Muscle layer of colon (tissue), 2 donors: ENCODE results near the gene TMEM145.
"Not testable (repeated sequence)": the region's sequence is repeated elsewhere in the genome, so short reads cannot be mapped to it uniquely, and the experiment has no call there.

Experiments used
- H3K27ac ChIP-seq: one replicate; pipeline ENCODE4 v1.7.0; 2013; ENCODE audit warnings: low read depth, mild to moderate bottlenecking, low read length, moderate library complexity
- H3K27me3 ChIP-seq, 2 donors: one replicate each; pipeline ENCODE4 v1.7.0; 2013; ENCODE audit warnings: low read length in 2 of 2, mild to moderate bottlenecking in 2 of 2; ENCODE audit not compliant: insufficient read depth in 2 of 2, control insufficient read depth in 1 of 2
- H3K36me3 ChIP-seq: one replicate; pipeline ENCODE4 v1.7.0; 2013; ENCODE audit warnings: mild to moderate bottlenecking, low read length; ENCODE audit not compliant: insufficient read depth
- H3K4me1 ChIP-seq: one replicate; pipeline ENCODE4 v1.7.0; 2013; ENCODE audit warnings: mild to moderate bottlenecking, low read length; ENCODE audit not compliant: insufficient read depth
- H3K4me3 ChIP-seq, 2 donors: one replicate each; pipeline ENCODE4 v1.7.0; 2013; ENCODE audit warnings: low read length in 2 of 2, low read depth in 1 of 2, mild to moderate bottlenecking in 1 of 2, moderate library complexity in 1 of 2
- H3K9ac ChIP-seq: one replicate; pipeline ENCODE4 v1.7.0; 2013; ENCODE audit warnings: low read length
- H3K9me3 ChIP-seq: one replicate; pipeline ENCODE4 v1.7.0; 2013; ENCODE audit warnings: mild to moderate bottlenecking, low read length
- donor health status: abdominal sarcoma.
- donor health status: Adenocarcinoma of cecum.

The TMEM145 gene

DNA sequence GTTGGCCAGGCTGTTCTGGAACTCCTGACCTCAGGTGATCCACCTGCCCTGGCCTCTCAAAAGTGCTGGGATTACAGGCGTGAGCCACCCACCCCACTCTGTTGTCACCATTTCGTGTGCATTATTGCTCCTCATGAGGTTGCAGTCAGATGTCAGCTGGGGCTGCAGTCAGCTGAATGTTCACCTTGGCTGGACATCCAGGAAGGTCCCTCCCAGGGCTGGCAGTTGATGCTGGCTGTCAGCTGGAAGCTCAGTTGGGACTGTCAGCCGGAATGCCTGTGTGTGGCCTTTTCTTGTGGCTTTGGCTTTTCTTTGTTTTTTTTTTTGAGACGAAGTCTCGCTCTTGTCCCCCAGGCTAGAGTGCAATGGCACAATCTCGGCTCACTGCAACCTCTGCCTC, 18.9 kb downstream of the TMEM145 start:
- no peak overlapping the region for H3K27ac ChIP-seq
- H3K4me1 ChIP-seq = peaks cover 6% of the 10 kb centered on the region
- no peak overlapping the region for H3K9ac ChIP-seq

DNA sequence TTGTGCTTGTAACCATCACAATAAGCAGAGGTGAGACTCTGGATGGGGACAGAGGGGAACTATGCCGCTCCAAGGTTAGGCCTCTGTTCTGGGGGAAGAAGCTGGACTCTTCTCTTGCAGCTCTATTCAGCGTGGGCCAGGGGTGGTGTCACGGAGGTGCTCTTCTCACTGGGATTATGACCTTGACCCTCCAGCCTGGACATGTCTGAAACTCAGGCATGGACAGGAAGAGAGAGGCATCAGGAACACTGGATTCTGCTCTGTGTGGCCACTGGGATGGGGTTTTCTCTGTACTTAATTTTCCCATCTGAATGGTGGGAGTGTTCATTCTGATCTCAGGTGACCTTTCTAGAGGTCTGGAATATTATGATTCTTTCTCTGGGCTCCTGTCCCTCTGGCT, 19.9 kb downstream of the TMEM145 start:
- Histone ChIP-seq H3K36me3 (peaks cover 18% of the 10 kb centered on the region), H3K27me3 (no peaks in the 10 kb centered on the region), H3K27ac (no peak overlapping the region), H3K9ac (no peak overlapping the region), H3K9me3 (no peaks in the 10 kb centered on the region), H3K4me1 (no peaks in the 10 kb centered on the region), H3K4me3 (no peak overlapping the region)

More for the DNA sequence above, 18.9 kb downstream of the TMEM145 start:
- Histone ChIP-seq H3K4me3 (no peak overlapping the region), H3K27me3 (no peaks in the 10 kb centered on the region), H3K36me3 (peaks cover 16% of the 10 kb centered on the region), H3K9me3 (no peaks in the 10 kb centered on the region)

DNA sequence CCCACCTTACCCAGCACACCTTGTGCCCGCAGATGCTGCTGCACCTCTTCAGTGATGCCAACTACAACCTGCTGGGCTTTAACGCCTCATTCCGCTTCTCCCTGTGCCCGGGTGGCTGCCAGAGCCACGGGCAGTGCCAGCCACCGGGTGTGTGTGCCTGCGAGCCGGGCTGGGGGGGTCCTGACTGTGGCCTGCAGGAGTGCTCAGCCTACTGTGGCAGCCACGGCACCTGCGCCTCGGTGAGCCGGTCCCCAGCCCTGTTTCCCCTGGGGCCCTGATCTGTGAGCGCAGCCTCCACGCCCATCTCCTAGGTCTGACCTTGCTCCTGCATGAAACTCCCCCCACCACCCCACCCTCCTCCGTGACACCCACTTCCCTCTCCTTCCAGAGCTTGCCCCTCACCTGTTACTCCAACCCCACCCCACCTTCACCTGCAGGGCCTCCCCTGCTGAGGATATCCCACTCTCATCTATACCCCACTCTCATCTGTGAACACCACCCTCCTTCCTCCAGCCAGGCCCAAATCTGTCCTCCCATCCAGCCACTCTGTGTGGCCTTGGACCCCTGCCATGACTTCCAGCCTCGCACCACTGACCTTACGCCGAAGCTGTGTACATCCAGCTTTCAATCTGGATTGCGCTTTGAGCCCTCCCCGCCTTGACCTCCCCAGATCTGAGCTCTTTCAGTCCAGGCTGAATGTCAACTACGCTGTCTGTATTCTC, 21.0 kb downstream of the TMEM145 start:
- no peaks in the 10 kb centered on the region for H3K9me3 ChIP-seq
- peaks cover 18% of the 10 kb centered on the region for H3K36me3 ChIP-seq
- no peak overlapping the region for H3K9ac ChIP-seq
- no peak overlapping the region for H3K4me3 ChIP-seq
- H3K4me1 ChIP-seq = no peaks in the 10 kb centered on the region
- no peaks in the 10 kb centered on the region for H3K27me3 ChIP-seq
- H3K27ac ChIP-seq = no peak overlapping the region

DNA sequence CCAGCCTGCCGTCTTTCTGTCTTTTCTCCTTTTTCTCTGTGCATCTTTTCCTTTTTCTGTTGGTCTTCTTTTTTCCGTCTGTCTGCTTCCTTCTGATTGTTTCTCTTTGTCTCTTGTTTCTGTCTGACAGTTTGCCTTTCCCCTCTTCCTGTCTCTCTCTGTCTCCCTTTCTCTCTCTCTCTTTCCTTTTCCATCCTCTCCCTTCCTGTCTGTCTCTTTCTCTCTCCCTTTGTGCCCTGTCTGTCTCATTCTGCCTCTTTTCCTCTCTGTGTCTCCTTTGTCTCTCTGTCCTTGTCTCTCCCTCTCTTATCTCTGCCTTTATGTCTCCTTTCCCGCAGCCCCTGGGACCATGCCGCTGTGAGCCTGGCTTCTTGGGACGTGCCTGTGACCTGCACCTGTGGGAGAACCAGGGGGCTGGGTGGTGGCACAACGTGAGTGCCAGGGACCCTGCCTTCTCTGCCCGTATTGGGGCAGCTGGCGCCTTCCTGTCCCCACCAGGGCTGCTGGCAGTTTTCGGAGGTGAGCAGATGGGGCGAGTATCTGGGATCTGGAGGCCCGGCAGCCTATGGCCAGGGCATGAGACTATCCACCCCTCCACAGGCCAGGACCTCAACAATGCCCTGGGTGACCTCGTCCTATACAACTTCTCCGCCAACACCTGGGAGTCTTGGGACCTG, 21.7 kb downstream of the TMEM145 start:
- Histone ChIP-seq H3K27ac (no peak overlapping the region), H3K36me3 (peaks cover 18% of the 10 kb centered on the region), H3K9ac (no peak overlapping the region), H3K27me3 (no peaks in the 10 kb centered on the region), H3K4me1 (no peaks in the 10 kb centered on the region), H3K9me3 (no peaks in the 10 kb centered on the region), H3K4me3 (no peak overlapping the region)

DNA sequence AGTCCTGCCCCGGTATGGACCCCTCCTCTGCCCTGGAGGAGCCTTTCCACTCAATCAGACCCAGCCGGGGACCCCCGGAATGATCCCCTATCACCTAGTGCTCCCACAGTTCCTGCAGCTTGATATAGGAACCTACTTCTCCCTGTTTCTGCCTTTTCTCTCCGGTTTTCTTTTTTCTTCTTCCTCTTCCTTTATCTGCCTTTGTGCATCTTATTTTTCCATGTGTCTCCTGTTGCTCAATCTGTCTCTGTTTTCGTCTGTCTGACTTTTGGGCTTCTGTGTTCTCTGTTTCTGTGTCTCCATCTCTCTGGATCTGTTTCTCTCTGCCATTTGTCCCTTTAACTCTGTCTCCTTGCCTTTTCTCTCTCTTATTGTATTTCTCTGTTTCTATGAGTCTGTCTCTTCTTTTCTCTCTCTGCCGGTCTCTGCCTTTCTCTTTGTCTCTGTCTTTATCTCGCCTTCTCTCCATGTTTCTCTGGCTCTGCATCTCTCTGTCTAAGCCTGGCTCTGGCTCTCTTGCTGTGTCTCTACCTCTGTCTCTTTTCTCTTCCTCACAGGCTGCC, 22.3 kb downstream of the TMEM145 start:
- no peak overlapping the region for H3K27ac ChIP-seq
- H3K4me3 ChIP-seq = no peak overlapping the region
- no peaks in the 10 kb centered on the region for H3K9me3 ChIP-seq
- no peaks in the 10 kb centered on the region for H3K27me3 ChIP-seq
- H3K36me3 ChIP-seq = peaks cover 18% of the 10 kb centered on the region
- H3K9ac ChIP-seq = no peak overlapping the region
- H3K4me1 ChIP-seq = no peaks in the 10 kb centered on the region

DNA sequence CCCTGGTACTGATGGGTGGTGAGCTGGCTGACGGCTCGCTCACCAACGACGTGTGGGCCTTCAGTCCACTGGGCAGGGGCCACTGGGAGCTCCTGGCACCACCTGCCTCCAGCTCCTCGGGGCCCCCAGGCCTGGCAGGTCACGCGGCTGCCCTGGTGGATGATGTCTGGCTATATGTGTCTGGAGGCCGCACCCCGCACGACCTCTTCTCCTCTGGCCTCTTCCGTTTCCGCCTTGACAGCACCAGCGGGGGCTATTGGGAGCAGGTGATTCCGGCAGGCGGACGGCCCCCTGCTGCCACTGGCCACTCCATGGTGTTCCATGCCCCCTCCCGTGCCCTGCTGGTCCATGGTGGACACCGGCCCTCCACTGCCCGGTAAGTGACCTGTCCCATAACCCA, 22.9 kb downstream of the TMEM145 start:
- Histone ChIP-seq H3K4me3 (no peak overlapping the region), H3K9ac (no peak overlapping the region), H3K9me3 (no peaks in the 10 kb centered on the region), H3K36me3 (peaks cover 18% of the 10 kb centered on the region), H3K27me3 (no peaks in the 10 kb centered on the region), H3K27ac (no peak overlapping the region), H3K4me1 (no peaks in the 10 kb centered on the region)

DNA sequence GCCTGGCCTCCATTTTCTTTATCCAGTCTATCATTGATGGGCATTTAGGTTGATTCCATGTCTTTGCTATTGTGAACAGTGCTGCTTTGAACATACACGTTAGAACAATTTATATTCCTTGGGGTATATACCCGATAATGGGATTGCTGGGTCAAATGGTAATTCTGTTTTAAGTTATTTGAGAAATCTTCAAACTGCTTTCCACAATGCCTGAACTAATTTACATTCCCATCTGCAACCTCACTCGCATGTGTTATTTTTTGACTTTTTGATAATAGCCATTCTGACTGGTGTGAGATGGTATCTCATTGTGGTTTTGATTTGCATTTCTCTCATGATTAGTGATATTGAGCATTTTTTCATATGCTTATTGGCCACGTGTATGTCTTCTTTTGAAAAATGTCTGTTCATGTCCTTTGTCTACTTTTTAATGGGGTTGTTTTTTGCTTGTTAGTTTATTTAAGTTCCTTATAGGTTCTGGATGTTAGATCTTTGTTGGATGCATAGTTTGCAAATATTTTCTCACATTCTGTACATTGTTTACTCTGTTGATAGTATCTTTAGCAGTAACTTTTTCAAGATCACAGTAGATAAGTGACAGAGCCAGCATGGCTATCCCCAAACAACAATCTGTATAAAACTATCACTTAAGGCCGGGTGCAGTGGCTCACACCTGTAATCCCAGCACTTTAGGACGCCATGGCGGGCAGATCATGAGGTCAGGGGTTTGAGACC, 26.2 kb downstream of the TMEM145 start:
- H3K36me3 ChIP-seq = peaks cover 25% of the 10 kb centered on the region
- H3K27me3 ChIP-seq, H3K9me3 ChIP-seq, H3K9ac ChIP-seq, H3K27ac ChIP-seq, H3K4me1 ChIP-seq, H3K4me3 ChIP-seq: not testable (repeated sequence)

DNA sequence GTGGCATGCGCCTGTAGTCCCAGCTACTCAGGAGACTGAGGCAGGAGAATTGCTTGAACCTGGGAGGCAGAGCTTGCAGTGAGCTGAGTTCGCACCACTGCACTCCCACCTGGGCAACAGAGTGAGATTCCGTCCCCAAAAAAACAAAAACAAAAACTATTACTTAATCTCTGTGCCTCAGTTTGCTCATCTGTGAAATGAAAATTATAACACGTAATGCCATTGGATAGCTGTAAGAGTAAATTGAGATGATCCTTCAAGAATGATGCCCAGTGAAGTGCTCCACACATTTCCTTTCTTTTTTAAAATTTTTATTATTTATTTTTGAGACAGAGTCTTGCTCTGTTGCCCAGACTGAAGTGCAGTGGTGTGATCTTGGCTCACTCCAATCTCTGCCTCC, 26.8 kb downstream of the TMEM145 start:
- H3K9ac ChIP-seq, H3K4me3 ChIP-seq, H3K4me1 ChIP-seq, H3K27me3 ChIP-seq, H3K9me3 ChIP-seq, H3K27ac ChIP-seq: not testable (repeated sequence)
- H3K36me3 ChIP-seq = peaks cover 20% of the 10 kb centered on the region

DNA sequence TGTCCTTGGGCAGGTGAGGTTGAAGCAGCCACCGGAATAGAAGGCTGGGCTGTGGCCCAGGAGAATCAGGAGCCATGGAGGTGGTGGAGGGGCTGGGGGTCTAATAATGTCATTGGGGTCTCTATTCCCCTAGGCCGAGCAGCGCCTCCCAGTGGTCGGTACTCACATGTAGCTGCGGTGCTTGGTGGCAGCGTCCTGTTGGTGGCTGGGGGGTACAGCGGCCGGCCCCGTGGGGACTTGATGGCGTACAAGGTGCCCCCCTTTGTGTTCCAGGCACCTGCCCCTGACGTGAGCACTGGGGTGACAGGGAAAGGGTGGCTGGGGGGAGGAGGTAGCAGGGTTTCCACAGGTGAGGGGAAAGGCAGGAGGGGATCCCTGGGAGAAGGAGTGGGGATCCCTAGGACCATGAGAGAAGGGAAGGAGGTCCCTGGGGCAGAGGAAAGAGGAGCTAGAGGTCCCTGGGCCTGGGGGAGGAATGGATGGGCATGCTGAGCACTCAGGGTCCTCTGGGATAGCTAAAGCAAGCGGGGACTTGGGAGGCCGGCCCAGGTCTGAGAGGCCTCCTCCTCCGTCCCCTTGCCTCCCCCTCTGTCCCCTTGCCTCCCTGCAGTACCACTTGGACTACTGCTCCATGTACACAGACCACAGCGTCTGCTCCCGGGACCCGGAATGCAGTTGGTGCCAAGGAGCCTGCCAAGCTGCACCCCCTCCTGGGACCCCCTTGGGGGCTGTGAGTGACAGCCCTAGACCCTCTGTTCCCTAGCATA, 30.4 kb downstream of the TMEM145 start:
- Histone ChIP-seq H3K4me1 (no peaks in the 10 kb centered on the region), H3K4me3 (no peak overlapping the region), H3K27me3 (no peaks in the 10 kb centered on the region), H3K9me3 (no peaks in the 10 kb centered on the region), H3K36me3 (peaks cover 16% of the 10 kb centered on the region), H3K9ac (no peak overlapping the region), H3K27ac (no peak overlapping the region)

DNA sequence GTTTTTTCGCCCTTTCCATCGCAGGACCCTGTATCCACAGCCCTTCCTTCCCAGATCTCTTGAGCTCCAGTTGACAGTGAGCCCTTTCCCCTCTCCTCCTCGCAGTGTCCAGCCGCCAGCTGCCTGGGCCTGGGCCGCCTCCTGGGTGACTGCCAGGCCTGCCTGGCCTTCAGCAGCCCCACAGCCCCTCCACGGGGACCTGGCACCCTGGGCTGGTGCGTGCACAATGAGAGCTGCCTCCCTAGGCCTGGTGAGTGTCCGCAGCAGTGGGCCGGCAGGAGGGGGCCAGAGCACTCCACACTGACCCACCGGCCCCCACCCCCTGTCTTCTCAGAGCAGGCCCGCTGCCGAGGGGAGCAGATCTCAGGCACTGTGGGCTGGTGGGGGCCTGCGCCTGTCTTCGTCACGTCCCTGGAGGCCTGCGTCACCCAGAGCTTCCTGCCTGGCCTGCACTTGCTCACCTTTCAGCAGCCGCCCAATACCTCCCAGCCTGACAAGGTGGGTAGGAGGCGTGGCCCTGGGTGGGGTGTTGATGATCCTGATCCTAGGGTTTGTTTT, 31.3 kb downstream of the TMEM145 start:
- Histone ChIP-seq H3K4me3 (no peak overlapping the region), H3K27me3 (no peaks in the 10 kb centered on the region), H3K9me3 (no peaks in the 10 kb centered on the region), H3K9ac (no peak overlapping the region), H3K4me1 (no peaks in the 10 kb centered on the region), H3K36me3 (peaks cover 17% of the 10 kb centered on the region), H3K27ac (no peak overlapping the region)
